Esophagus muscularis mucosa (tissue), 4 donors: ENCODE results near the gene HOOK1. TPM values are rescaled to one million over a fixed set of nuclear protein-coding genes. Genes with fewer than 3 reads are reported as not detected.

Source experiments
- DNase-seq: peaks from one replicate; pipeline ENCODE4 v3.0.0-alpha.2; 2017; ENCODE audit errors: extremely low spot score
- H3K27ac ChIP-seq, 4 donors: fragments of 200-600 bp; sonication (generic); replicated peaks in 1 of 4; 1 replicate in 3 of 4; 2 replicates in 1 of 4; pipeline ENCODE4 v1.5.1; 2016 to 2019; ENCODE audit warnings: mild to moderate bottlenecking in 1 of 4
- H3K27me3 ChIP-seq, 4 donors: fragments of 200-600 bp; sonication (generic); one replicate each; pipeline versions ENCODE4 v1.5.1 to v1.6.0; 2016 to 2019
- H3K36me3 ChIP-seq, 4 donors: fragments of 200-600 bp; sonication (generic); one replicate each; pipeline ENCODE4 v1.5.1; 2016 to 2019
- H3K4me1 ChIP-seq, 4 donors: fragments of 200-600 bp; sonication (generic); one replicate each; pipeline ENCODE4 v1.5.1; 2016 to 2019
- H3K4me3 ChIP-seq, 4 donors: fragments of 200-600 bp; sonication (generic); 1 replicate in 2 of 4; 2 replicates in 2 of 4; pipeline ENCODE4 v1.5.1; 2016 to 2019; ENCODE audit warnings: mild to moderate bottlenecking in 4 of 4, moderate library complexity in 1 of 4
- H3K9me3 ChIP-seq, 4 donors: fragments of 200-600 bp; sonication (generic); 1 replicate in 3 of 4; 2 replicates in 1 of 4; pipeline ENCODE4 v1.5.1; 2016 to 2019
- EP300 ChIP-seq: sonication (generic); formaldehyde crosslinking; IDR thresholded peaks from one replicate; pipeline ENCODE4 v1.6.1; 2017; ENCODE audit warnings: antibody characterized with exemption
- POLR2A ChIP-seq: fragments of 450-650 bp; IDR thresholded peaks from one replicate; pipeline ENCODE4 v1.6.1; 2017; ENCODE audit warnings: antibody characterized with exemption, moderate library complexity, mild to moderate bottlenecking, low read depth
- POLR2AphosphoS5 ChIP-seq, 2 donors: sonication (generic); formaldehyde crosslinking; IDR thresholded peaks; one replicate each; pipeline ENCODE4 v1.6.1; 2017; ENCODE audit warnings: antibody characterized with exemption in 2 of 2
- WGBS: methylation state at CpG from one replicate; pipeline ENCODE4 v1.1.5; 2018; 5-methylcytosine and 5-hydroxymethylcytosine counted together
- intact Hi-C: fragments of 100-400 bp; cut with DNase I; formaldehyde crosslinking; loops from one replicate; pipeline ENCODE4 v1.15.1; 2023
- total RNA-seq, 4 donors: library from RNA; depleted of rRNA; stranded (reverse); fragments of >200 nt; gene quantifications; one replicate each; pipeline versions ENCODE4 v1.1.0 to v1.2.1, GENCODE V29; 2016
- TF ChIP-seq, protein P1 (sequence below), 3 experiments: fragments of 200-600 bp in 2 of 3; fragments of 450-650 bp in 1 of 3; sonication (generic) in 2 of 3; IDR thresholded peaks; one replicate each; pipeline ENCODE4 v1.5.1; 2017 to 2019; ENCODE audit warnings: antibody characterized with exemption in 3 of 3, mild to moderate bottlenecking in 2 of 3, moderate library complexity in 1 of 3

Gene HOOK1
- total RNA-seq, 4 donors from 2014 or later = under 0.01 to 0.33 (median 0.15) TPM

DNA sequence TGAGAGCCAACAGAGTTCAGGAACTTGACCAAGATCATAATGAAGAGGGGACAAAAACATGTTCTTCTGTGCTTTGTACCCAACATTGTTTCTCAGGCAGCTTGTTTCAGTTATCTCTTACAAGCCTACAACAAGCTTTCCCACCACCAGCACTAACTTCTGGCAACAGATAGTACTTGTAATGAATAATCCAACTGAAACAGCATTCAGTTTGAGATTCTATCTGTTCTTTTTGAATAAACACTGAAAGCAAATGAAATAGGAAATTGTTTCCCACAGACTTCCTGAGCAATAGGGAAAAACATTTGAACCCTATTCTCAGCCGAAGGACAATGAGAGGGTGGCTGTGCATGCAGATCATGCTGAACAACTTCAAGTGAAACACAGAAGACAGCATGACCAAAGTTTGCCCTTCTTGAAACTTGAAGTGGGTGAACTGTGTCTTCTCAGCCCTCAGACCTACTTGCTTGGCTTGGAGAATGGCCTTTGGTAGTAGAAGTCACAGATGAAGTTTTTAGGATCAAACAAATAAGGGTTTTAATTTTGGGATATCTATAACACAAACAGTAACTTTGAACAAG, 11.2 kb upstream of the HOOK1 start:
- no peak for DNase-seq
- WGBS = 94% methylated on average over 1 of the region's 1 CpG
- Histone ChIP-seq H3K36me3 (no peaks in the 10 kb centered on the region), H3K4me1 (no peaks in the 10 kb centered on the region), H3K27me3 (no peaks in the 10 kb centered on the region), H3K9me3 (no peaks in the 10 kb centered on the region), H3K4me3 (no peak overlapping the region), H3K27ac (no peak overlapping the region)
- intact Hi-C loops = no loop called here
- TF ChIP-seq POLR2A (no peak), POLR2AphosphoS5 (IDR thresholded peaks at IDR 0.05) (no peak), EP300 (no peak)
- TF ChIP-seq, protein P1, sequence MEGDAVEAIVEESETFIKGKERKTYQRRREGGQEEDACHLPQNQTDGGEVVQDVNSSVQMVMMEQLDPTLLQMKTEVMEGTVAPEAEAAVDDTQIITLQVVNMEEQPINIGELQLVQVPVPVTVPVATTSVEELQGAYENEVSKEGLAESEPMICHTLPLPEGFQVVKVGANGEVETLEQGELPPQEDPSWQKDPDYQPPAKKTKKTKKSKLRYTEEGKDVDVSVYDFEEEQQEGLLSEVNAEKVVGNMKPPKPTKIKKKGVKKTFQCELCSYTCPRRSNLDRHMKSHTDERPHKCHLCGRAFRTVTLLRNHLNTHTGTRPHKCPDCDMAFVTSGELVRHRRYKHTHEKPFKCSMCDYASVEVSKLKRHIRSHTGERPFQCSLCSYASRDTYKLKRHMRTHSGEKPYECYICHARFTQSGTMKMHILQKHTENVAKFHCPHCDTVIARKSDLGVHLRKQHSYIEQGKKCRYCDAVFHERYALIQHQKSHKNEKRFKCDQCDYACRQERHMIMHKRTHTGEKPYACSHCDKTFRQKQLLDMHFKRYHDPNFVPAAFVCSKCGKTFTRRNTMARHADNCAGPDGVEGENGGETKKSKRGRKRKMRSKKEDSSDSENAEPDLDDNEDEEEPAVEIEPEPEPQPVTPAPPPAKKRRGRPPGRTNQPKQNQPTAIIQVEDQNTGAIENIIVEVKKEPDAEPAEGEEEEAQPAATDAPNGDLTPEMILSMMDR (IDR thresholded peaks at IDR 0.05) = no peak

- no peaks in the 10 kb centered on the region for H3K36me3 ChIP-seq
- H3K9me3 ChIP-seq = no peaks in the 10 kb centered on the region
- intact Hi-C loops = no loop called here
- H3K27ac ChIP-seq = no peak overlapping the region
- DNase-seq = no peak
- no peak overlapping the region for H3K4me3 ChIP-seq
- TF ChIP-seq, protein P1 (IDR thresholded peaks at IDR 0.05) = no peak
- TF ChIP-seq POLR2AphosphoS5 (IDR thresholded peaks at IDR 0.05) = no peak
- TF ChIP-seq POLR2A = no peak
- TF ChIP-seq EP300 = no peak
- H3K27me3 ChIP-seq = peaks cover 0 to 3% (median 0%) of the 10 kb centered on the region in 4 donors
- H3K4me1 ChIP-seq = no peaks in the 10 kb centered on the region
Measured at GRCh38 chr1:59804301-59804700, 10.4 kb upstream of the HOOK1 start.

DNA sequence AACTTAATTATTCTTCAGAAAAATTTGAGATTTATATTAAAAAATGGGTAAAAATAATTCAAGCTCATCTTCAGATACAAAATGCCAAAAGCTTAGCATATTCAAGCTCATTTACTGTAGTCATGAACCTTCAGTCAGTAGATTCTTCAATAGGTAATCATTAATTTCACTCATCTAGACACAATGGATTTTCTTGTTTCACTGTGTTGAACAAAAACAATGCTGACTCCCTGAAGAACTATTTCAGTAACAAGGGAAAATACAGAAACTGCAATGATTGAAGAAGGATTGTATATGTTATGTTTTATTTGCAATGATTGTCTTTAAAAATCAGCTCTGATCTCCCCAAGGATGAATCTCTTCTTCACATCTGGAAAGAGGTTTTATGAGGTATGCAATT, 9.2 kb upstream of the HOOK1 start:
- H3K9me3 ChIP-seq = no peaks in the 10 kb centered on the region
- intact Hi-C loops = no loop called here
- H3K4me3 ChIP-seq = no peak overlapping the region
- H3K36me3 ChIP-seq = no peaks in the 10 kb centered on the region
- H3K4me1 ChIP-seq = no peaks in the 10 kb centered on the region
- TF ChIP-seq, protein P1 (IDR thresholded peaks at IDR 0.05) = no peak
- TF ChIP-seq POLR2A (no peak), POLR2AphosphoS5 (IDR thresholded peaks at IDR 0.05) (no peak), EP300 (no peak)
- H3K27me3 ChIP-seq = peaks cover 0 to 10% (median 0%) of the 10 kb centered on the region in 4 donors
- no peak for DNase-seq
- no peak overlapping the region for H3K27ac ChIP-seq

- H3K27ac ChIP-seq = no peak overlapping the region
- no peak for DNase-seq
- no peaks in the 10 kb centered on the region for H3K9me3 ChIP-seq
- WGBS = 22% methylated on average over 18 of the region's 50 CpGs
- TF ChIP-seq POLR2AphosphoS5 (IDR thresholded peaks at IDR 0.05) (no peak), POLR2A (no peak), EP300 (no peak)
- TF ChIP-seq, protein P1 (IDR thresholded peaks at IDR 0.05) = no peak
- peaks cover 8 to 62% (median 30%) of the 10 kb centered on the region in 4 donors for H3K27me3 ChIP-seq
- no peaks in the 10 kb centered on the region for H3K36me3 ChIP-seq
- peak overlapping the region; percentile 46 to 58 (median 46) for H3K4me3 ChIP-seq
- intact Hi-C loops = no loop called here
- H3K4me1 ChIP-seq = peaks cover 16 to 19% (median 17%) of the 10 kb centered on the region in 4 donors
Measured at GRCh38 chr1:59814180-59814900, 409 bp upstream of the HOOK1 start.
